Dermis blood vessel endothelial cell (primary cell): ENCODE results near the gene CDC40. TPM values are rescaled to one million over a fixed set of nuclear protein-coding genes. Genes with fewer than 3 reads are reported as not detected.
A peak's percentile ranks its signal among the peaks of the same experiment; 100 is the strongest.
"Not testable (repeated sequence)": the region's sequence is repeated elsewhere in the genome, so short reads cannot be mapped to it uniquely, and the experiment has no call there.

Experiments
- DNase-seq: peaks from one replicate; pipeline ENCODE4 v3.0.0; 2010
- total RNA-seq: library from RNA; depleted of rRNA; stranded (reverse); fragments of >200 nt; gene quantifications from 2 replicates; pipeline ENCODE4 v1.2.3, GENCODE V29; 2014

CDC40 gene
- total RNA-seq, 1 donor from 2014 or later, result 22.0 TPM

DNA sequence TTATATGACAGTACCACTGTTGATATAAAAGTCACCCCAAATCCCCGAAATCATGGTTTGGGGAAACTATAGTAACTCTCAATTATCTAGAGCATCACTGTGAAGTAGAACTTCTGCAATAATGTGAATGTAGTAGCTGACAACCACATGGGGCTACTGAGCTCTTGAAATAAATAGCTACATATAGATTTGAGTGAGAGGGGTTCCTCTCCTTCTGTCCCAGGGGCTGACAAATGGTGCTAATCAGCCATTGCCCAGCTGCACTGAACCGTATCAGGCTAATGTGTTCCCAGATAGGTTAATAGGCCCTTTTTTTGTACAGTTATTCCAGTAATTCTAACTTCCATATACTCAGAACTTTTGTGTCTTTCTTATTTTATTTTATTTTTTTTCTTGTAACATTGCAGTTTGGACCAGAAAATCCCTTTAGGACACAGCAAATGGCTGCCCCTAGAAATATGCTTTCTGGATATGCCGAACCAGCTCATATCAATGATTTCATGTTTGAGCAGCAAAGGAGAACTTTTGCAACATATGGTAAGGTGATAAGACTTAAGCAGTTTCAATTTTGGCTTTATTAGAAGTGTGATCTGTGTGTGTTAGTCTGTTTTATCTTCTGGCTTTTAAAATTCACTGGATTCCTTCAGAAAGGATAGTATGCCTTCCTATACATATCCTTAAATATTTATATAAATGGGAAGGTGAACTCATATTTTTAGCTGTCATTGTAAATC, 21.1 kb downstream of the CDC40 start:
- DNase-seq, result no peak

DNA sequence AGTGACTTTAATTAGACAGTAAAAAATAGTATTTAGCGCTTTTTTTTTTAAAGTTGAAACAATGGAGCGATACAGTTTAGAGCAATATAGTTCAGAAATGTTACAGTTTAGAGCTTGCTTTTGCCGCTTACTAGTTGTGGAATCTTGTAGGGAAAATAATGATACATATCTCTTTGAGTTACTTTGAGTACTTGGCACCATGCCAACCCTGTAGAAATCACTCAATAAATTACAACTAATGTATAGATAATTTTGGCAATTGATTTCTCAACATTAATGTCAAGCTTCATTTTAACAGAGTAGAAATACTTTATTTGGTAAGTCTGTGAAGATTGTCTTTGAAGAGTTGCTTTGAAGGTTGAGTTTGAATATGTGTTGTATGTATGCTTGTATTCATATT, 27.4 kb downstream of the CDC40 start:
- no peak for DNase-seq

DNA sequence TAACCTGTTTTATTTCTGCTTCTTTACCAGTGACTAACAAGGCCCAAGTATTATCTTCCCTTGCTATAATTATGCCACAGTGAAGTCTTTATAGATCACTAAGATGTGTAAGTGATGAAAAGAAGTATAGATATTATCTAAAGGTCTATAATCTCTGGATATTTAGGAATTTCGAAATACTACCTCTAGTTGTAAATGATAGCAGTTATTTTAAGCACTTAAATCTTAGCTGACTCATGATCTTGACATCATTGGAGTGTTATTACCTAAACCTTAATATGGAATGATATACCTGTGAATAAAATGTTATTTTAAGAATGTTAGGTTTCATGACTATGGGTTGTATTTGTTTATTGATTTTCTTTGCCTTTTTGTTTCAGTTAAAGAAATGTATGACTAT, 31.5 kb downstream of the CDC40 start:
- no peak for DNase-seq

DNA sequence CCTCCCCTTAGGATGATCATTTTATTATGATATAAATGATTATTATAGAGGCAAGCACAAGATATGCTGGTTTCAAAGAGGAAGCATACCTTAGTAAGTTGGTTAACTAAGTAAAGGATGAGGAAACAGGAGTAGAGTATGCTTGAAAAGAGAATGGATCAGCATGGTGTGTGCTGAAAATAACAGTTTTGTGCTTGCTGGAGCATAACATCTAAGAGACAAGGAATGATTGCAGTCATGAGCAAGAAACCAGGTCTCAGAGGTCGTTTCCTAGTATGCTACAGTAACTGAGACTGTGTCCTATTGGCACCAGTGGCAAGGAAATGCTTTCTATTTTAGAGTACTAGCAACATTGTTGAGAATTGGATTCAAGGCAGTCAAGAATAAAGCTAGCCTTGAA, 34.1 kb downstream of the CDC40 start:
- DNase-seq, result peak; percentile 54

DNA sequence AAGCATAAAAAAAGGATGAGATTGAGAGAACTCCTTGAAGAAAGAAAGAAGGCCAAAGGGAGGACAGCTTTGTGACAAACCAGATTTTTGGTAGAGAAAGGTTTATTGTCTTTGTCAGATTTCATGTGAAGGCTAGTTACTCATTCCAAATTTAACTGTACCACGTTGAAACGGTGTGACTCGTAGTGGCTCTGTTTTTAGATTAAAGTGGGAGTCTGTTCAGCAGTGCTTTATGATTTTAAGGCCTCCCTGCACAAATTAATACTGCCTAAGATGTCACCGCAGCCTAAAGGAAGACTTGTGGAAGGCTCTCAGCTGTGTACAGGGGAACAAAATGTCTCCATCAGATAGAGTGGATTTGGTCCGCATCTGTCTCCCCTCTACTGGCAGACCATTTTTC, 35.9 kb downstream of the CDC40 start:
- no peak for DNase-seq

DNA sequence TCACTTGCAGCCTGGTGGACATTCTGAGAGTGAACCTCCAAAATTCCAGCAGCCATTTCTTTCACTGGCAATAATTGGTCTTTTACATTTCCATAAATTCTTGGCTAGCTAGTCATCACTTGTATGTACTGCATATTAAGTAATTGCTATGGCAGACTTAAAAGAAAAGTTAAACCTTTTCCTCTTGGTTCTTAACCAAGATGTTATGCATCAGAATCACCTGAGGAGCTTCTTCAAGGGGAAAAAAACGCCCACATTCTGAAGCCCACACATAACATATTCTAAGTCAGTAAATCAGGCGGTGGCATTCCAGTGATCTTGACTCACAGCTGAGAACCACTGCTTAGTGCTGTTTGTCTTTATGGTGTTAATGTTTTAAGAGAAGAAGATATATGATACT, 37.0 kb downstream of the CDC40 start:
- no peak for DNase-seq

DNA sequence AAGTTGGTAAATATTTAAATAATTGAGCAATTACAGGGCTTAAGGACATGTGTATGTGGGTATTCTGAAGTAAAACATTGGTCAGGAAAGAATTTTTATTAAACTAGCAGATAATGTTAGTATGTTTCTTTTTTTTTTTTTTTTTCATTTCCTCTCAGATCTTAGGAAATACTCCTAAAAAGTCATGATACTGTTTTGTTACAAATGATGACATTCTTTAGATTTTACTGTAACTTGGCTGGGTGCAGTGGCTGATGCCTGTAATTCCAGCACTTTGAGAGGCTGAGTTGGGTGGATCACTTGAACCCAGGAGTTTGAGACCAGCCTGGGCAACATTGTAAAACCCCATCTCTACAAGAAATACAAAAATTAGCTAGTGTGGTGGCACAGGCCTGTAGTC, 41.5 kb downstream of the CDC40 start:
- no peak for DNase-seq

DNA sequence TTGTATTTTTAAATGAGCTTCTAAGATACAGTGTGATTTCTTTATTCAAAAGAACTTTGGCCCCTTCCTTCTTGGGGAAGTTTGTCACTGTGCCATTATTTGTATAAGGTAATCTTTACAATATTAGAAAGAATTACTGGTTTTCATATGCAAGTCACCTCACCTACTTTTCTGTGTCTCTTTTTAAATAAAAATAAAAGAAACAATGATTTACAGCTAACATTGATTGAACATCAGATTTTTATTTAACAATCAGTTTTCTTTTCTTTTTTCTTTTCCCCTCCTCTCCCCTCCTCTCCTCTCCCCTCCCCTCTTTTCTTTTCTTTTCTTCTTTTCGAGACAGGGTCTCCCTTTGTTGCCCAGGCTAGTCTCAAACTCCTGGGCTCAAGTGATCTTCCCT, 46.0 kb downstream of the CDC40 start:
- DNase-seq, result no peak

DNA sequence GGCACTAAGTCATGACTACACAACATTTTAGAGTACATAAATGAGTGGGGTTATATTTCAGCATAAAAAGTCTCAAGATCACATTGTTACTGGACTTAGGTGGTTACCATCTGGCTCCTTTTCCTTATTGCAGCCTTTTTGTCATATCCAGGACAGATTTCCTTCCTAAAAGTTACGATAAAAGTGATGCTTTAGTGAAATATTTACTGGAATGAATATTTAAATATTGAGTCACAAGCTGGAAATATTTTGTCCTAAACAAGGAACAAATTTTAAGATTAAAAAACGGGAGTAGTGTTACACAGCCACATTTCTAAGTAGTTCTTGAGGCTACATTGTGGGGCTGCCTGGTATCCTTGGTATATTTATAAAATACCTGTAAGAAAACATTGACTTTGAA, 52.2 kb downstream of the CDC40 start:
- DNase-seq, result no peak

DNA sequence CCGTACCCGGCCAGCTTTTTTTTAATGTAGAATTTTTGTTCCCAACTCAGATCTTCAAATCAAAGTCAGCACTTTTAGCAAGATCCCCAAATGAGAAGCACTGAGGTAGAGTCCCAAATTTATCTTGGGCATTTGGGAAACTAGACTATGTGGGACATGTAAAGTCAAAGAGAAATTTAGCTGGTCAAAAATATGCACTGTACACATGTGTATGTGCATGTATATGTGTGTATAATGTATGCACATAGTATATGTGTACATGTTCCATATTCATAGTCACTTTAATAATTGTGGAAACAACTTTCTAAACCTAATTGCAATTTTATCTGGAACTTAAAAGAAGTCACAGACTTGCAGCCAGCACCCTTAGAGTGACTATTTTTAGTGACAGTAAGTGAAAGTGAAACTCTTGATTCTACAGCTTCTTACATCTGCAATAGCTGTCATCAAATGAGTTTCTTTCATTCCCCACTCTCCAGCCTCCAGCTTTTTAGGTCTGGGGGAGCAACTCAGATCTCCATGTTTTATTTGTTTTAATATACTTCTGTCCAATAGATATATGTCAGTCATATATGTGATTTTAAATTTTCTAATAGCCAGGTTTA, 53.6 kb downstream of the CDC40 start:
- DNase-seq, result no peak

DNA sequence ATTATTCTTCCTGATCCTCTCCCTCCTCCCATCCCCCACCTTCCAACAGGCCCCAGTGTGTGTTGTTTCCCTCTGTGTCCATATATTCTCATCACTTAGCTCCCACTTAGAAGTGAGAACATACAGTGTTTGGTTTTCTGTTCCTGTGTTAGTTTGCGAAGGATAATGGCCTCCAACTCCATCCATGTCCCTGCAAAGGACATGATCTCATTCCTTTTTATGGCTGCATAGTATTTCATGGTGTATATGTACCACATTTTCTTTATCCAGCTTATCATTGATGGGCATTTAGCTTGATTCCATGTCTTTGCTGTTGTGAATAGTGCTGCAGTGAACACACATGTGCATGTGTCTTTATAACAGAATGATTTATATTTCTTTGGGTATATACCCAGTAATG, 55.8 kb downstream of the CDC40 start:
- not testable (repeated sequence) for DNase-seq

DNA sequence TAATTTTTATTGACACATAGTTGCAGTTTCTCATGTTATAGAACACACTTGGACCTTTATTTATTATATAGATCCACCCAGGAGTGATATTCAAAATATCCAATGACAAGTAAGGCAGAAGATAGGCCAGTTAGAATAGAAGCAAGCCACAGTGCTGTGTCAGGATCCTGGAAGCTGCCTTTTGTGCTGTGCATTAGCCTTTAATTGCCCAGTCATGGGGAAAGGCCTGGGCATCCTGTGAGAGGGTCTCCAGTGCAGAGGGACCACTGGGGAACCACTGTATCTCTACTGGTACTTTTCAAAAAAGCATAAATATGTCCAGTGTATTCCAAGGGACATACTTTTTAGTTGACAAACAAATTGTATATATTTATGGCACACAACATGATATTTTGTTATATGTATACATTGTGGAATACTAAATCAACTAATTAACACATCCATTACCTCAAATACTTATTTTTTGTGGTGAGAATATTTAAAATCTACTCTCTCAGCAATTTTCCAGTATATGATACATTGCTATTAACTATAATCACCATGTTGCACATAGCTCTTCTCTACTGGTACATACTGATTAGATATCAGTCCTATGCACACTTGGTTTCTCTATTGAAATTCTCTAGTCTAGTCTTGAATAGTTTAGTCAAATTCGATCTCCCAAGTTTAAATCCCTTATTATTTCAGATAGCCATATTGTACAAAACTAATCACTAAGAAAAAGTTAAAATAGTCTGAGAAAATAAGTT, 59.5 kb downstream of the CDC40 start:
- DNase-seq, result no peak

DNA sequence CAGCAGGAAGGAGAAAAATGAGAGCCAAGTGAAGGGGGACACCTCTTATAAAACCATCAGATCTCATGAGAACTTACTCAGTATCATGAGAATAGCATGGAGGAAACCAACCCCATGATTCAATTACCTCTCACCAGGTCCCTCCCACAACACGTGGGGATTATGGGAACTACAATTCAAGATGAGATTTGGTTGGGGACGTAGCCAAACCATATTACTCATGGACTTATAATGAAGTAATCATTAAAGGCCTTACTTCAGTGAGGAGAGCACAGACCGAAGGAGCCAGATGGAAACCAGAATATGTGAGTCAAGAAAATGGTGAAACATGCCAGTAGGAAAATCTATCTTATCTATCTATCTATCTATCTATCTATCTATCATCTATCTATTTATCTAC, 64.4 kb downstream of the CDC40 start:
- not testable (repeated sequence) for DNase-seq

DNA sequence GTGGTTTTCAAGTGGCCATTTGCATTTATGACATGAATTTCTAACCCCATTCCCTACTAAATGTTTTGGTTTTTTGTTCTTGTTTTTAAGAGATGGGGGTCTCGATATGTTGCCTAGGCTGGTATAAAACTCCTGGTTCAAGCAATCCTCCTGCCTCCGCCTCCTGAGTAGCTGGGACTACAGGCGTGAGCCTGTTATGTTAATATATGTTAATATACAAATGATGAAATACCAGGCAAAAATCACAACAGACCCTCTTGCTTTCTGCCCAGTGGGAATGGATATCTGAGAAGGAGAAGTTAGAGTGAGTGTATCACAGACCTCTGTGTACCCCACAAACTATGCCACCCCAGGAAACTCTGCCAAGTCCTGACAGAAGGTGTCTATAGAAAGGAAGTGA, 66.2 kb downstream of the CDC40 start:
- DNase-seq, result no peak

DNA sequence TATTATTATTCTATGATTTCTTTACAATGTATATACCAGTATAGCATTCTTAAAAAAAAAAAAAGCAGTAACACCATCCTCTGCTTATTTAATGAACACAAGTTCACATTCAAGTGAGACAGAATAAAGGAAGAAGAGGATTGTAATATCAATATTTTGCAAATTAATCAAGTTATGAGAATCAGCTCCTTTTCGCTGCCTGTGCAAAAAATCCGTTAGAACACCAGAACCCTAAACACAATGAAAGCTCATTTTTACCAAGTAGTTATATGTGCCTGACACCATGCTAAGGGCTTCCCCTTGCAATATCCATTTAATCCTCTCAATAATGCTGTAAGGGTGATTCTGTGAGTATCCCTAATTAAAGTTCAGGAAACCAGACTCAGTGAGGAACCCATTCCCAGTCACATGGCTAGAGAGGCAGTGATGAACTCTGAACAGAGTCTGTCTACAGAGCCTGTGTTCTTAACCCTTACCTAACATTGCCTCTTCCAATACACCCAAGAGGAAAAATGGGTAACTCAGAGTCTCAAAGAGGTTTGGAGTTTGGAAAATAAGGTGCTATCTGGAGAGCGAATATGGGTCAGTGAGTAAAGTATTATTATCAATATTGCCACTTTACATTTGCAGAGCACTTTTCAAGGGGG, 66.8 kb downstream of the CDC40 start:
- DNase-seq, result no peak

DNA sequence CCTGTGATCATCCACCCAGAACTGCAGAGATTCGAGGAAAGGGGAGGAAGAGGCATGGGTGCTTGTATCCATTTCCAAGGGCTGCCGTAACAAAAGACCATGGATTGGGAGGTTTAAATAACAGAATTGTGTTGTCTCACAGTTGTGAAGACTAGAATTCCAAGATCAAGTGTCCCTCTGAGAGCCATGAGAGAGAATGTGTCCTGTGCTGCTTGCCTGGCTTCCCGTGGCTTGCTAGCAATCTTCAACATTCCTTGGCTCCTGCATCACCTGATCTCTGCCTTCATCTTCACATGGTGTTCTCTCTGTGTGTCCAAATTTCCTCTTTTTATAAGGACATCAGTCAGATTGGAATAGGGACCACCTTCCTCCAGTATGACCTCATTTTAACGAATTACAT, 69.8 kb downstream of the CDC40 start:
- DNase-seq, result no peak

DNA sequence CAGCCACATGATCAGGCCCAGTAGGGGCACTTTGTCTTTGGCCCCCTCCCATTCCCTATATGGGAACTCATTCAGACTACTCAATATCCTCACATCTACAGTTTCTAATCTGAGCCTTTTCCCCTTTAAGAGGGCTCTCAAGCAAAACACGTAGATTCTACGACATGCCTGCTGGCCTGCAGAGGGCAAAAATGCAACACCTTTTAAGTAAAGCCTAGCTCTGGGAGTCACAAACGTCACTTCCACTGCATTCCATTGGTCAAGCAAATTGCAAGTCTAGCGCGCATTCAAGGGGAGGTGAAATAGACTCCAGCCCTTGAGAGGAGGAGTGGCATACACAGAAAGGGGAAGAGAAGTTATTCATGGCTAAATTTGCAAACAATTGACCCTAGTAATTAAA, 70.6 kb downstream of the CDC40 start:
- DNase-seq, result no peak

DNA sequence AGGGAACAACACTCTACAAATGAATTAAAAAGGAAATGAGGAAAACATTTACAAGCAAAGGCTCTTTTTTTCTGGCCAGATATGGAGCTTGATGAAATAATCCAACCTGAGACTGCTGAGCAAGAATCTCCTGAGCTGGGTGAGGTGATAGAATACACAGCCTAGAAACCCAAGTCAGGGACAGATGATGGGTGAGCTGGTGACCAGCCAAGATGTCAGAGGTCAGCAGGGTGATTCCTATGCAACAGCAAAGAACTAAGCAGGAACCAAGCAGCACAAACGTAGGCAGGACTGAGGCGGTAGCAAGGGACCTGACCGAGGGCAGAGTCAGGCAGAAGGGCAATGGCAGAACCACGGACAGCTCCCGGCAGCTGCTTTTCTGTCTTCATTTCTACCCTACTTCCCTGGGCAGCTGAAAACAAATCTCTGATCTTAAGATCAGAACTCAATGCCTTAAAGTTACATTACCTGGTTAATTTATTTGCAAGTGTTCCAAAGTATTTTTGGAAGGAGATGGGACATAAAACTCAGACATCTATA, 75.1 kb downstream of the CDC40 start:
- DNase-seq, result peak; percentile 53

DNA sequence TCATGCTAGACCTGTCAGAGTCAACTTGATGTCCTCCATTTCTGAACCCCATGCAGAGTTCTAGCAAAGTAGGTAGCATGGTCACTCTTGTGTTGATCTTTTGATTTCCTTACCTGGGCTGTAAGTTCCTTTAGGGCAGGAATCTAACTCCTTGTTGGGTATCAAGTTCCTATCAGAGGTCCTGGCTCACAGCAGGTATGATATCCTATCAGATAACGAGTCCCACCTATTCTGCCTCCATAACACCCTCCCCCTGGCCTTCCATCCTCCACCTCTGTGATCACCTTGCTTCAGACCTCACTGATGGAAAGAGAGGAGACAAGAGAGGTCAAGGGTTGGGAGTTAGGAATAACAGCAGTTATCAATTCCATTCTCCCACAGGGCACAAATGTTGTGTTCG, 76.1 kb downstream of the CDC40 start:
- DNase-seq, result no peak

DNA sequence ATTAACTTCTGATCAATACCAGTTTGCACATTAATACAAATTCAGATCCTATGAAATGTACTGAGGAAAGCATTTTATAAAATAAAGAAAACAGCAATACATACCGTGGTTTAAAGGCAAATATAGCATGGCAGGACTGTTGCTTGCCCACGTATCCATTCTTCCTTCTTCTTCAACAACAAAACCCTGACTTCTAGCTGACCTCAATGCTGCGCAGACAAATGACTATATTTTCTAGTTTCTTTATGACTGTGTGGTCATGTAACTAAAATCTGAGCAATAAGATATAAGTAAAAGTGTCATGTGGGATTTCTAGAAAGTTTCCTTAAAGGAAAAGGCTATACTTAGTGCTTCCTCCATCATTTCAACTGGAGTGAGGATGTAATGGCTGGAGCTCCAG, 85.0 kb downstream of the CDC40 start:
- DNase-seq, result no peak

DNA sequence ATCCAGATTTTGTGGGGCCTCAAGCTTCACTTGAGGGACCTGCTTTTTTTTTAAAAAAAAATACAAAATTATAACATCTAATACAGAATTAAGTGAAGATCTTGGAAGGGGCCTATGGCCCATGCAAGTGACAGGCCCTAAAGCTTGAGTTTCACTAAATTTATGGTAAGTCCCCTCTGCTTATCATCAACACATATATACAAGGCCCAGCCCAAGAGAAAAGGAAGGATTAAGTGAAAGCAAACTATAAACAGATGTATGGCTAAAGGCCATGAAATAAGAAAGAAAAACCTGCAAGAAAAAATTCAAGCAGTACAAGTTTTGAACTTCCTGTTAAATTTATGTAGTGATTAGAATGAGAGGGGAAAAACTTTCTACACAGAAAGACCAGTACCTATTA, 86.8 kb downstream of the CDC40 start:
- DNase-seq, result no peak

DNA sequence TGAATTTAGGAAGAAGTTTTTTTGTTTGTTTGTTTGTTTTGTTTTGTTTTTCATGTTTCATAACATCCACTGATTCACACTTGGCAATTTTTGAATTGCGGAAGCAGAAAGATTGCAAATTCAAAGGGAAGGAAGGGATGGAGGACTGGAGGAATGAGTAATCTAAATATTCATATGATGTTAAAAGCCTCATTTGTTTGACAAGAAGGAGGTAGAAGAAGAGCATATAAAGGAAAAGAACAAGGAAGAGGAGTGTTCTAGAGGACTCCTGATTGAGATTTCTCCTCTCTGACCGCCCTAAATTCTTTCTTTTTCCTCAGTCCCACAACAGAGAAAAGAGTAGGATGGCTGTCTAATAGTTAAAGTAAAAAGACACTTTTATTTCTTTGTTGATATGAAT, 89.4 kb downstream of the CDC40 start:
- no peak for DNase-seq

DNA sequence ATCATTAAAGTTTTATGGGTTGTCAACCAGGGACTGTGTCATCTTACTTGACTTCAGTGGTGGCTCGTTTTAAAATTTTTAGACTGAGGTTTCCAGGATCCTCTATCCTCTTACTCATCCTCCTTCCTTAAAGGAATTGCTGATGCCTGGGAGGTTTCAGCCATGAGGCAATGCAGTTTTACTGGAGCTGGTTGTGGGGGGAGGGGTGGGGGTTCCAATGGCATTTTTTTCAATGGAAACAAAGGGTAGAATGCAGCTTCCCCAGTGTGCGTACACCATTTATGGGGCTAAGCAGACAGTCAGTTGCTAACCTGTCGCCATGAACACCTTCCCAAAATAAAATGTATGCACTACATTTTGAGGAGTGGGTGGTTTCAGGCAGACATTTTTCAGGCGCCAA, 89.9 kb downstream of the CDC40 start:
- no peak for DNase-seq

DNA sequence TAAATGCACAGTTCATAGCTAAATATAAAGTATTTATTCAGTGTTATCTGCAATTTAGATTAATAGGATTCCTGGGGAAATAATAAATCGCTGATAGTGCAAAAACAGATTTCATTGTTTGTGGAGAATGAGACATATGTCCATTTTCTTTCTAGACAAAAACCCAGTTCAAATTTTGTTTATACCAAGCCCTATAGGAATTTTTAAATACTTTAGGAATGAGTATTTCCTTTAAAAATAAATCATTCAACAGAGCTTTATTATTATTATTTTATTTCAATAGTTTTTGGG, 91.5 kb downstream of the CDC40 start:
- DNase-seq, result no peak
